GM12878 (cell line): ENCODE results near the gene ADPRS.

Experiments
- EZH2 ChIP-seq: IDR thresholded peaks from 2 replicates; pipeline ENCODE4 v1.6.1; 2012; ENCODE audit warnings: low read depth, mild to moderate bottlenecking, control low read depth, inconsistent platforms, low read length, borderline replicate concordance; ENCODE audit not compliant: control insufficient read depth
- POLR2AphosphoS5 ChIP-seq: IDR thresholded peaks from 2 replicates; pipeline ENCODE4 v1.6.1; 2011; ENCODE audit warnings: mild to moderate bottlenecking, low read length, inconsistent platforms
- TF ChIP-seq, protein P1 (sequence below), 3 experiments: IDR thresholded peaks in 2 of 3; conservative IDR thresholded peaks in 1 of 3; 2 replicates each; pipeline ENCODE4 v1.5.1; 2011; ENCODE audit warnings: low read depth in 3 of 3, low read length in 3 of 3, mild to moderate bottlenecking in 3 of 3, control low read depth in 2 of 3, moderate library complexity in 2 of 3, inconsistent platforms in 1 of 3, mixed read lengths in 1 of 3; ENCODE audit not compliant: control insufficient read depth in 2 of 3, insufficient read depth in 1 of 3; ENCODE audit errors: extremely low read depth in 1 of 3

- TF ChIP-seq, protein P1, sequence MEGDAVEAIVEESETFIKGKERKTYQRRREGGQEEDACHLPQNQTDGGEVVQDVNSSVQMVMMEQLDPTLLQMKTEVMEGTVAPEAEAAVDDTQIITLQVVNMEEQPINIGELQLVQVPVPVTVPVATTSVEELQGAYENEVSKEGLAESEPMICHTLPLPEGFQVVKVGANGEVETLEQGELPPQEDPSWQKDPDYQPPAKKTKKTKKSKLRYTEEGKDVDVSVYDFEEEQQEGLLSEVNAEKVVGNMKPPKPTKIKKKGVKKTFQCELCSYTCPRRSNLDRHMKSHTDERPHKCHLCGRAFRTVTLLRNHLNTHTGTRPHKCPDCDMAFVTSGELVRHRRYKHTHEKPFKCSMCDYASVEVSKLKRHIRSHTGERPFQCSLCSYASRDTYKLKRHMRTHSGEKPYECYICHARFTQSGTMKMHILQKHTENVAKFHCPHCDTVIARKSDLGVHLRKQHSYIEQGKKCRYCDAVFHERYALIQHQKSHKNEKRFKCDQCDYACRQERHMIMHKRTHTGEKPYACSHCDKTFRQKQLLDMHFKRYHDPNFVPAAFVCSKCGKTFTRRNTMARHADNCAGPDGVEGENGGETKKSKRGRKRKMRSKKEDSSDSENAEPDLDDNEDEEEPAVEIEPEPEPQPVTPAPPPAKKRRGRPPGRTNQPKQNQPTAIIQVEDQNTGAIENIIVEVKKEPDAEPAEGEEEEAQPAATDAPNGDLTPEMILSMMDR (IDR thresholded peaks at IDR 0.05 in 2 of 3, conservative IDR thresholded peaks at IDR 0.05 in 1 of 3; ENCODE audit: control insufficient read depth in 2 of 3, extremely low read depth in 1 of 3, insufficient read depth in 1 of 3, low read depth in 3 of 3, low read length in 3 of 3): no peak
- TF ChIP-seq POLR2AphosphoS5 (no peak), EZH2 (no peak)
Observed at GRCh38 chr1:36132029-36132428, 43.3 kb downstream of the ADPRS start.
